Inferior parietal cortex (tissue), 1 donor: ENCODE data around the gene ITM2C.

Experiments used
- DNase-seq: peaks from one replicate; pipeline ENCODE4 v3.0.0-alpha.2; 2016; ENCODE audit errors: extremely low spot score

ITM2C gene

GRCh38 chr2:230907361-230908091 lies 42.8 kb downstream of the ITM2C start:
- DNase-seq, result no peak

- no peak for DNase-seq
Measured at GRCh38 chr2:230908092-230908594, 43.4 kb downstream of the ITM2C start.

GRCh38 chr2:230908595-230909191 lies 44.0 kb downstream of the ITM2C start:
- DNase-seq, result peak; percentile 42

GRCh38 chr2:230909841-230910545 lies 45.3 kb downstream of the ITM2C start:
- no peak for DNase-seq

GRCh38 chr2:230910546-230911177 lies 45.9 kb downstream of the ITM2C start:
- DNase-seq, result no peak

- no peak for DNase-seq
Measured at GRCh38 chr2:230912046-230912445, 47.3 kb downstream of the ITM2C start.

- DNase-seq, result no peak
Measured at GRCh38 chr2:230912724-230913123, 48.0 kb downstream of the ITM2C start.

GRCh38 chr2:230913406-230914143 lies 48.8 kb downstream of the ITM2C start:
- peak; percentile 41 for DNase-seq

GRCh38 chr2:230914886-230915285 lies 50.1 kb downstream of the ITM2C start:
- no peak for DNase-seq

GRCh38 chr2:230915319-230915718 lies 50.6 kb downstream of the ITM2C start:
- DNase-seq, result no peak

GRCh38 chr2:230916218-230916617 lies 51.5 kb downstream of the ITM2C start:
- no peak for DNase-seq

GRCh38 chr2:230919240-230919639 lies 54.5 kb downstream of the ITM2C start:
- no peak for DNase-seq

GRCh38 chr2:230919681-230920080 lies 54.9 kb downstream of the ITM2C start:
- DNase-seq, result no peak

- no peak for DNase-seq
Measured at GRCh38 chr2:230920167-230920566, 55.4 kb downstream of the ITM2C start.

GRCh38 chr2:230921806-230922595 lies 57.3 kb downstream of the ITM2C start:
- no peak for DNase-seq

GRCh38 chr2:230922951-230923717 lies 58.4 kb downstream of the ITM2C start:
- DNase-seq, result no peak

- no peak for DNase-seq
Measured at GRCh38 chr2:230924092-230924469, 59.3 kb downstream of the ITM2C start.

- no peak for DNase-seq
Measured at GRCh38 chr2:230924470-230925341, 60.0 kb downstream of the ITM2C start, which contains the start of gene GPR55. GPR55 (minus strand) TSS chr2:230925242; CDS start chr2:230910962, 14,280 bp downstream.

GRCh38 chr2:230925443-230925878 lies 60.7 kb downstream of the ITM2C start:
- no peak for DNase-seq
